Liver (tissue), 9 donors: ENCODE measurements around the gene RASL10A. TPM values are rescaled to one million over a fixed set of nuclear protein-coding genes. Genes with fewer than 3 reads are reported as not detected.

Experiments used
- DNase-seq: peaks from one replicate; pipeline ENCODE4 v3.0.0-alpha.2; 2017; ENCODE audit warnings: low spot score
- H3K27ac ChIP-seq, 2 donors: one replicate each; pipeline ENCODE4 v1.7.0; 2013; ENCODE audit warnings: inconsistent platforms in 2 of 2, low read length in 2 of 2, control low read depth in 1 of 2, low read depth in 1 of 2, mild to moderate bottlenecking in 1 of 2
- H3K27me3 ChIP-seq, 4 donors: one replicate each; pipeline versions ENCODE4 v1.6.1 to v1.7.0; 2013; ENCODE audit warnings: low read length in 3 of 4, inconsistent platforms in 1 of 4, mild to moderate bottlenecking in 1 of 4, moderate library complexity in 1 of 4; ENCODE audit not compliant: control insufficient read depth in 4 of 4, insufficient read depth in 4 of 4
- H3K36me3 ChIP-seq, 4 donors: one replicate each; pipeline versions ENCODE4 v1.6.1 to v1.7.0; 2013; ENCODE audit warnings: low read length in 3 of 4, mild to moderate bottlenecking in 3 of 4, low read depth in 1 of 4, moderate library complexity in 1 of 4; ENCODE audit not compliant: control insufficient read depth in 4 of 4, insufficient read depth in 3 of 4
- H3K4me1 ChIP-seq, 4 donors: one replicate each; pipeline versions ENCODE4 v1.6.1 to v1.7.0; 2013; ENCODE audit warnings: low read length in 3 of 4, mild to moderate bottlenecking in 3 of 4, moderate library complexity in 1 of 4; ENCODE audit not compliant: control insufficient read depth in 4 of 4, insufficient read depth in 4 of 4
- H3K4me3 ChIP-seq, 3 donors: one replicate each; pipeline versions ENCODE4 v1.6.1 to v1.7.0; 2013; ENCODE audit warnings: low read length in 3 of 3, control low read depth in 1 of 3, low read depth in 1 of 3, mild to moderate bottlenecking in 1 of 3
- H3K9ac ChIP-seq, 2 donors: one replicate each; pipeline ENCODE4 v1.7.0; 2013; ENCODE audit warnings: low read length in 2 of 2, mild to moderate bottlenecking in 2 of 2, moderate library complexity in 2 of 2, control low read depth in 1 of 2, low read depth in 1 of 2
- H3K9me3 ChIP-seq, 4 donors: one replicate each; pipeline versions ENCODE4 v1.6.1 to v1.7.0; 2013; ENCODE audit warnings: low read length in 3 of 4; ENCODE audit not compliant: control insufficient read depth in 4 of 4
- ATF3 ChIP-seq: IDR thresholded peaks from 2 replicates; pipeline ENCODE4 v1.6.1; 2016; ENCODE audit warnings: antibody characterized with exemption
- EGR1 ChIP-seq, 2 donors: IDR thresholded peaks; 2 replicates each; pipeline ENCODE4 v1.6.1; 2016 to 2018; ENCODE audit warnings: antibody characterized with exemption in 2 of 2, low read depth in 2 of 2
- FOXA1 ChIP-seq: IDR thresholded peaks from 2 replicates; pipeline ENCODE4 v1.6.1; 2016; ENCODE audit warnings: antibody characterized with exemption
- FOXA2 ChIP-seq: IDR thresholded peaks from 2 replicates; pipeline ENCODE4 v1.6.1; 2016; ENCODE audit warnings: antibody characterized with exemption
- HNF4A ChIP-seq, 2 donors: conservative IDR thresholded peaks; 2 replicates each; pipeline ENCODE4 v1.6.1; 2016; ENCODE audit warnings: antibody characterized with exemption in 2 of 2, mild to moderate bottlenecking in 2 of 2
- HNF4G ChIP-seq: IDR thresholded peaks from 2 replicates; pipeline ENCODE4 v1.6.1; 2016; ENCODE audit warnings: antibody characterized with exemption
- JUND ChIP-seq, 2 donors: IDR thresholded peaks; 2 replicates each; pipeline ENCODE4 v1.6.1; 2016; ENCODE audit warnings: antibody characterized with exemption in 2 of 2
- MAX ChIP-seq: IDR thresholded peaks from 2 replicates; pipeline ENCODE4 v1.6.1; 2016; ENCODE audit warnings: antibody characterized with exemption
- NR2F2 ChIP-seq: IDR thresholded peaks from 2 replicates; pipeline ENCODE4 v1.6.1; 2016; ENCODE audit warnings: antibody characterized with exemption
- RAD21 ChIP-seq, 2 donors: IDR thresholded peaks; 2 replicates each; pipeline ENCODE4 v1.6.1; 2016; ENCODE audit warnings: antibody characterized with exemption in 2 of 2, mild to moderate bottlenecking in 2 of 2
- RXRA ChIP-seq, 2 donors: IDR thresholded peaks; 2 replicates each; pipeline ENCODE4 v1.6.1; 2017 to 2018; ENCODE audit warnings: antibody characterized with exemption in 2 of 2, mild to moderate bottlenecking in 1 of 2
- YY1 ChIP-seq: IDR thresholded peaks from 2 replicates; pipeline ENCODE4 v1.6.1; 2016; ENCODE audit warnings: antibody characterized with exemption, mild to moderate bottlenecking
- ZBTB33 ChIP-seq: IDR thresholded peaks from 2 replicates; pipeline ENCODE4 v1.6.1; 2016; ENCODE audit warnings: antibody characterized with exemption
- WGBS: extraction: QIAGEN DNeasy Blood & Tissue Kit; methylation state at CpG from one replicate; pipeline ENCODE4 v1.1.7; 2013; 5-methylcytosine and 5-hydroxymethylcytosine counted together
- polyA plus RNA-seq, 2 donors: library from polyadenylated mRNA; stranded (reverse) in 1 of 2; unstranded in 1 of 2; fragments of 200-250 nt in 1 of 2; fragments of >200 nt in 1 of 2; fragmentation: Nextera tagmentation in 1 of 2; extraction: Ambion mirVana in 1 of 2; gene quantifications; one replicate each; pipeline versions ENCODE4 v1.2.1 to v1.2.3, GENCODE V29; 2013 to 2015
- total RNA-seq, 2 donors: library from RNA; depleted of rRNA; stranded (reverse); fragments of >200 nt; gene quantifications; one replicate each; pipeline ENCODE4 v1.2.3, GENCODE V29; 2014
- TF ChIP-seq, protein P1 (sequence below): IDR thresholded peaks from 2 replicates; pipeline ENCODE4 v1.6.1; 2016; ENCODE audit warnings: antibody characterized with exemption, mild to moderate bottlenecking
- donor health status: healthy.
- donor health status: healthy.
- donor health status: healthy.
- donor health status: healthy.
- donor health status: healthy.

RASL10A gene
- total and polyA plus RNA-seq, 4 donors: 0.10 to 0.79 (median 0.47) TPM

- TF ChIP-seq, protein P1, sequence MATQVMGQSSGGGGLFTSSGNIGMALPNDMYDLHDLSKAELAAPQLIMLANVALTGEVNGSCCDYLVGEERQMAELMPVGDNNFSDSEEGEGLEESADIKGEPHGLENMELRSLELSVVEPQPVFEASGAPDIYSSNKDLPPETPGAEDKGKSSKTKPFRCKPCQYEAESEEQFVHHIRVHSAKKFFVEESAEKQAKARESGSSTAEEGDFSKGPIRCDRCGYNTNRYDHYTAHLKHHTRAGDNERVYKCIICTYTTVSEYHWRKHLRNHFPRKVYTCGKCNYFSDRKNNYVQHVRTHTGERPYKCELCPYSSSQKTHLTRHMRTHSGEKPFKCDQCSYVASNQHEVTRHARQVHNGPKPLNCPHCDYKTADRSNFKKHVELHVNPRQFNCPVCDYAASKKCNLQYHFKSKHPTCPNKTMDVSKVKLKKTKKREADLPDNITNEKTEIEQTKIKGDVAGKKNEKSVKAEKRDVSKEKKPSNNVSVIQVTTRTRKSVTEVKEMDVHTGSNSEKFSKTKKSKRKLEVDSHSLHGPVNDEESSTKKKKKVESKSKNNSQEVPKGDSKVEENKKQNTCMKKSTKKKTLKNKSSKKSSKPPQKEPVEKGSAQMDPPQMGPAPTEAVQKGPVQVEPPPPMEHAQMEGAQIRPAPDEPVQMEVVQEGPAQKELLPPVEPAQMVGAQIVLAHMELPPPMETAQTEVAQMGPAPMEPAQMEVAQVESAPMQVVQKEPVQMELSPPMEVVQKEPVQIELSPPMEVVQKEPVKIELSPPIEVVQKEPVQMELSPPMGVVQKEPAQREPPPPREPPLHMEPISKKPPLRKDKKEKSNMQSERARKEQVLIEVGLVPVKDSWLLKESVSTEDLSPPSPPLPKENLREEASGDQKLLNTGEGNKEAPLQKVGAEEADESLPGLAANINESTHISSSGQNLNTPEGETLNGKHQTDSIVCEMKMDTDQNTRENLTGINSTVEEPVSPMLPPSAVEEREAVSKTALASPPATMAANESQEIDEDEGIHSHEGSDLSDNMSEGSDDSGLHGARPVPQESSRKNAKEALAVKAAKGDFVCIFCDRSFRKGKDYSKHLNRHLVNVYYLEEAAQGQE: no peak
- TF ChIP-seq MAX (no peak), RXRA (IDR thresholded peaks at IDR 0.05) (no peak), NR2F2 (no peak), EGR1 (IDR thresholded peaks at IDR 0.05; ENCODE audit: low read depth in 2 of 2) (no peak), RAD21 (IDR thresholded peaks at IDR 0.05) (no peak), HNF4G (no peak)
These were observed 25.8 kb upstream of the RASL10A start (continued) for GRCh38 chr22:29341056-29341848.

DNA sequence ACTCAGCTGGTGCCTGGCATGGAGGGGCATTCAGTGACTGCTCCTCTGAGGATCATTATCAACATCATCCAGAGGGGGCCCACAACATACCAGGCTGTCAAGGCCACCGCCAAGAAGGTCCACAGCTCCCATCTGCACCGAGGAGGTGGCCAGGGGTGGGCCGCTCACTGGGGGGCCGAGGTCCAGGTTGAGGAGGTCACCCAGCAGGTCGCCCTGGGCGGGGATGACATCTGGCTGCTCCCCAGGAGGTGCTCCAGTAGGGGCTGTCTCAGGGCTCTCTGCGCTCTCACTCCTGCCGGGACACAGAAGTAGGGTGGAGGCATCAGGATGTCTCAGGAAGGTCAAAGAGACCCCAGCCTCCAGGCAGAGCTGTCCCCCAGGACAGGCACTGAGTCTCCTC is 25.1 kb upstream of the RASL10A start:
- Histone ChIP-seq H3K4me1 (peaks cover 6 to 43% (median 34%) of the 10 kb centered on the region in 4 donors), H3K36me3 (peaks cover 12 to 39% (median 19%) of the 10 kb centered on the region in 4 donors), H3K9ac (no peak overlapping the region), H3K27me3 (no peaks in the 10 kb centered on the region), H3K27ac (no peak overlapping the region), H3K9me3 (no peaks in the 10 kb centered on the region), H3K4me3 (no peak overlapping the region)
- no peak for DNase-seq
- 96% methylated on average over 8 of the region's 8 CpGs for WGBS
- TF ChIP-seq JUND (IDR thresholded peaks at IDR 0.05) (no peak), MAX (no peak), EGR1 (IDR thresholded peaks at IDR 0.05; ENCODE audit: low read depth in 2 of 2) (no peak), HNF4G (no peak), HNF4A (conservative IDR thresholded peaks at IDR 0.05) (no peak), YY1 (no peak), FOXA2 (no peak), ATF3 (no peak), FOXA1 (no peak), ZBTB33 (no peak), NR2F2 (no peak), RAD21 (IDR thresholded peaks at IDR 0.05) (no peak)
- TF ChIP-seq, protein P1: no peak
